ENCODE data around the gene PARD3. TPM values are rescaled to one million over a fixed set of nuclear protein-coding genes. Genes with fewer than 3 reads are reported as not detected.
"Not testable (repeated sequence)": the region's sequence is repeated elsewhere in the genome, so short reads cannot be mapped to it uniquely, and the experiment has no call there.

PARD3 gene
- total RNA-seq, 1 donor from 2014 or later, result 64.5 TPM

DNA sequence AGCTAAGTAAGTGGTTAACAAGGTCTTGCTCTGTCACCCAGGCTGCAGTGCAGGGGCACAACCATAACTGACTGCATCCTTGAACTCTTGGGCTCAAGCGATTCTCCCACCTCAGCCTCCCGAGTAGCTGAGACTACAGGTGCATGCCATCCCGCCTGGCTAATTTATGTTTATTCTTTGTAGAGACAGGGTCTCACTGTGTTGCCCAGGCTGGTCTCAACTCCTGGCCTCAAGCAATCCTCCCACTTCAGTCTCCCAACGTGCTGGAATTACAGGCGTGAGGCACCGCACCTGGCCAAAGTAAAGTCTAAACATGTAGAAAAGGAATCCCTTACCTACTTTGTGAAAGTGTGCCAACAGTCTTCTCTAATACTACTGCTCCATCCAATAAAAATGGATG lies 17.9 kb downstream of the PARD3 start:
- no peak for ATAC-seq

- no peak for ATAC-seq
Observed at GRCh38 chr10:34796133-34796532, 19.0 kb downstream of the PARD3 start.

DNA sequence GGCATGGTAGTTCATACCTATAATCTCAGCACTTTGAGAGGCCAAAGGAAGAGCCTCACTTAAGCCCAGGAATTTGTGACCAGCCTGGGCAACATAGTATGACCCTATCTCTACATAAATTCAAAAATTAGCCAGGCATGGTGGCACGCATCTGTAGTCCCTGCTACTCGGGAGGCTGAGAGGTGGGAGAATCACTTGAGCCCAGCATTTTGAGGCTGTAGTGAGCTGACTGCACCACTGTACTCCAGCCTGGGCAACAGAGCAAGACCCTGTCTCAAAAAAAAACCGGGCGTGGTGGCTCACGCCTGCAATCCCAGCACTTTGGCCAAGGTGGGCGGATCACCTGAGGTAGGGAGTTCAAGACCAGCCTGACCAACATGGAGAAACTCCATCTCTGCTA lies 19.8 kb downstream of the PARD3 start:
- no peak for ATAC-seq

GRCh38 chr10:34794835-34795234 lies 20.3 kb downstream of the PARD3 start:
- no peak for ATAC-seq

DNA sequence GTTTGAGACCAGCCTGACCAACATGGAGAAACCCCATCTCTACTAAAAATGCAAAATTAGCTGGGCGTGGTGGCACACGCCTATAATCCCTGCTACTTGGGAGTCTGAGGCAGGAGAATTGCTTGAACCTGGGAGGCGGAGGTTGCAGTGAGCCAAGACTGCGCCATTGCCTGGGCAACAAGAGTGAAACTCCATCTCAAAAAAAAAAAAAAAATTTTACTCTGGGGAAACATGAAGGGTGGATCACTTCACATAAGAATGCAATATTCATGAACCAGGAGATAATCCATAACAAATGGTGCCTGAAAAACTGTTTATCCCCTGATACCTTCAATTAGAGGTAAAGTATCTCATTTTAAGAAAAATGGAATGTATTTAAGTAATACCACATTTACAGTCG lies 21.5 kb downstream of the PARD3 start:
- not testable (repeated sequence) for ATAC-seq

- ATAC-seq, result no peak
Observed at GRCh38 chr10:34792881-34793280, 22.2 kb downstream of the PARD3 start.

- ATAC-seq, result peak; percentile 56
Observed at GRCh38 chr10:34791947-34792346, 23.1 kb downstream of the PARD3 start.

- no peak for ATAC-seq
Observed at GRCh38 chr10:34791228-34791627, 23.9 kb downstream of the PARD3 start.

- ATAC-seq, result no peak
Observed at GRCh38 chr10:34789966-34790506, 25.1 kb downstream of the PARD3 start.

DNA sequence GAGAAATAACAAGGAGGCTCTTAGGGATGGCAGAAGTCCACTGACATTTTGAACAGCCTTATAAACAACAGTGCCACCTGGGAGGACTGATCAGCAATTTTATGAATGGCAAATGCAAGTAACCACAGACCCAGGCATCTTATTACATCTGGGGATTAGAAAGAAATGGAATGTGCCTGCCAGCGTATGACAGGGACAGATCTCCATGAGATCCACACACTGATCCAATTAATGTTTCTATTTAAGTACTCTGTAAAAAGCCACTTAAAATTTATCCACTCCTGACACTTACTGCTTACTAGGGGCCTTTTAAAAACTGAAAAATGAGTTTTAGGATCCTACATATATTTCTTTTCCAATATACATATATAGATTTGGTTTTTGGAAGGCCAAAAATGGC lies 28.6 kb downstream of the PARD3 start:
- no peak for ATAC-seq

DNA sequence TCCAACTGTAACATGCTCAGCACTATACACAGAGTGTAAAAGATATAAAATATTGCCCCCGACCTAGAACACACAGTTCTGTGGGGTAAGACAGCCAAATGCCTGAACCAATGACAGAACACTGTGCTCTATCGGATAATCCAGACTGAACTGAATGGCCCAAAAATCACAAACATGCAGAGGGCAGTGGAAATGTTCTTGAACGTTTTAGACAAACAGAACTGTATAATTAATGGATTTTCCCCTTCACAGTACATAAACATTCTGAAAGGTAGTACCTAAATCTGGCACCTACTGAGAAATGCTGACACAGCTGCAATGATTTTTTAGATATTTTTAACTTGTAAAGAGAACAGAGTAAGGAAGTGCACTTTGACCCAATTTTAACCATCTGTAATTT lies 33.4 kb downstream of the PARD3 start:
- ATAC-seq, result no peak

GRCh38 chr10:34780818-34781380 lies 34.2 kb downstream of the PARD3 start:
- ATAC-seq, result no peak

DNA sequence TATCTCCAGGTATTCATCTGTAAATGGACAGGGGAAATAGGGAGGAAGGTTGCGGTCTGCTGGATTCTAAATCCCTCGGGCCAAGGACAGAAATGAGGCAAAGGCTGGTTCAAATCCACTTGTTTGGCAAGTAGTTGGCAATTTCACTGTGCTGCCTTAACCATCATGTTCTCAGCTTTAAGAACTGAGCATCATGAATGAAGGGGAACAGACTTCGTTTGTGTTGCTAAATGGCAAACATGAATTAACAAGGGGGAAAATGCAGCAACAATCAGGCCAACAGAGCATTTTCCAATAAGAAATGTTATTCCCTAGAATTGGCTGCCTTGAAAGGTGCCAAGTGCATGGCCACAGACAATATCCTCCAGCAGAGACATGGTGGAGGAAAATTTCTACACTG lies 36.9 kb downstream of the PARD3 start:
- ATAC-seq, result no peak

DNA sequence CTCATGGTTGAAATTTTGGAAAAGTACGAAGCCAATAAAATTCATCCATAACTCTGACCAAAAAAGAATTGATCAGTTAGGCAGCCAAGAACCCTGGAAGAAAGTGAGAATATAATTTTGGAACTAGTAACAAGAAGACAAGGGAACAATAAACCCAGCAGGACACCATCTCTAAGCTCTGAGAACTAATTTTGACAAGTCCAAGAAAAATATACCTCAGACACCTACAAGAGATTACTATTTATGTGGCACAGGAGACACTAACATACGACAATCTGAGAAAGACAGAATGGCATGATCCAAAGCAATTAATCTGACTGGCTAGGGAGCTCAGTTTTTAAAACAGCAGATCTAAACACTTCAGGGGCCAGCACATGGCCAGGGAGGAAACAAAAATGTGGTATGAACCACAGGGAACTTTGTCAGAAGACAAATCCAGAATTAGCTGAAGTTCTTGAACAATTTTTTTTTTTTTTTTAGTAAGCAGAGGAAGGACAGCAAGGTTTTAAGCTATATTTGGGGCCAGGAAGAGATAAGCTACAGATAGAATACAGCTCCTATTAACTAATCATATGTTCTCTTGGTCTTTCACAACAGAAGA lies 38.9 kb downstream of the PARD3 start:
- no peak for ATAC-seq

DNA sequence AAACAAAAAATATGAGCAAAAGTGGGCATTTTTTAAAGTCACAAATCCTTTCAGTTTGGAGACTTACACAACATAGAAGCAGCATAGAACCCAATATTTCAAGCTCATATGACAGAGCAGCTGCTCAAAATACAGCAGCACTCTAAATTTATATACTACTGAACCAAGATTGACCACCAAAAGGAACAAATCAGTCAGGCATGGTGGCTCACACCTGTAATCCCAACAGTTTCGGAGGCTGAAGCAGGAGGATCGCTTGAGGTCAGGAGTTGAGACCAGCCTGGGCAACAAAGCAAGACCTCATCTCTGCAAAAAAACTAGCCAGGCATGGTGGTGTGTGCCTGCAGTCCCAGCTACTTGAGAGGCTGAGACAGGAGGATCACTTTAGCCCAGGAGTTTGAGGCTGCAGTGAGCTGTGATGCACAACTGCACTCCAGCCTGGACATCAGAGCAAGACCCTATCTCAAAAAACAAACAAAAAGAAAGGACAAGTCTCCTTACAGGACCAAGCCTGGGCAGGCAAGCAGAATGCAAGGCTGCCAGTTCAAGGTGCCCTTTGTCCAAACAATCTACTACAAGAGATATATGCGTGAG lies 40.0 kb downstream of the PARD3 start:
- no peak for ATAC-seq

DNA sequence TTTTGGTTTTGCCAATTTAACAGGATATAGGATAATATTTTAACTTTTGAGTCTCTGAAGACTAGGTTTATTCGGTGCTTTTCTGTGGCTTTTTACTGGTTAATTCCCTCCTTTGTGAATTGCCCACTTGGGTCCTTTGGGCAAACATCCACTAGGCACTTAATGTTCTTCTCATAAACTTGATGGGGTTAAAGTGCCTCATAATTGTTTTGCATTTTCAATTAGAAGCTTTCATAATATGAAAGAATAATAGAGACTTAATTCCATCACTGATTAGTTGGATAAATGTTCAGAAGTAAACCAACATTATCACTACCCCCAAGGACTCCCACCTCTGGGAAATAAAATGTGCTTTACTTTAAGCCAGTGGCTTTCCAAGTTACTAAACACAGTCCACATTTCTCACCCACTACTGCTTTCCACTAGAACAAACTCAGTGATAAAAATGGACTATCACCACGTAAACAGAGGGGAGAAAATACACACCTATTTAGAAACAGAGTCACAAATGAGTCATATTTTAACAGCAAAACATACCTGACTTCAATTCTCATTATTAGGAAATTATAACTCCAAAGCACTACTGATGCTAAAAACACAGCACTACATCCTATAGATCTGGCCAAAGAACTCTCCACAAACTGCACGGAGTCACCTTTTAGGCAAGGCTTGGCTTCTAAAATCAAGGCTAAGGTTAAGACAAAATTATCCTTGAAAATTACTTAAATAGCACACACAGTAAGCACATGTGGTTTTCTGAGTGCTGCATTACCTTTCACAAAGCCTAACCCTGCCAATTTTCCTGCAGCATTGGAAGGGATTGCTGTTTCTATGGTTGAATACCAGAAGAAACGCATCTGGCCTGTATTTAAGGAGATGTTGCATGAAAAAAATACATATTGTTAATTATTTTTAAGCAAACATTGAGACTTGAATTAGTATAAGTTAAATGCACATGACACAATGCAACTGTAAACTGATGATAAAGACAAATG lies 41.2 kb downstream of the PARD3 start:
- no peak for ATAC-seq

- ATAC-seq, result peak; percentile 24
Observed at GRCh38 chr10:34771525-34771924, 43.6 kb downstream of the PARD3 start.

- no peak for ATAC-seq
Observed at GRCh38 chr10:34771106-34771505, 44.0 kb downstream of the PARD3 start.

DNA sequence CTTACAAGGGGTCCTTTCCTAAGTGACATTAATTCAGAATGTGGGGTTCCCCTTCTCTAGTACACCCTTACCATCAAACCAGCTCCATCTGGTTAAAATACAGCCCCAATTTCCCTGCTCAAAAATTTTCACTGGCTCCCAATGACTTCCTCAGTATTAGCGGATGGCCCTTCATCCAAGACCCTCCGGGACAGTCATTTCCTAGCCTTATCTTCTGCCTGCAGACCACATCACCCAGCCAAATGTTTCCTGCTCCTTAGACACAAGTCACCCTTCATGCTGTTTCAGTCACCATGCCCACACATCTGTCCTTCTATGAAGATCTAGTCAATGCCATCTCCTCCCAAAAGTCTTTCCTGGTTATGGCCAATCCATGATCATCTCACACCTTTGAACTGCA lies 45.2 kb downstream of the PARD3 start:
- ATAC-seq, result no peak

GRCh38 chr10:34768972-34769330 lies 46.1 kb downstream of the PARD3 start:
- ATAC-seq, result peak; percentile 3

- ATAC-seq, result peak; percentile 99
Observed at GRCh38 chr10:34768261-34768971, 46.7 kb downstream of the PARD3 start.

GRCh38 chr10:34766811-34767494 lies 48.1 kb downstream of the PARD3 start:
- no peak for ATAC-seq
